Measurements from ENCODE around the gene SMURF2. TPM values are rescaled to one million over a fixed set of nuclear protein-coding genes. Genes with fewer than 3 reads are reported as not detected.

SMURF2 gene
- total RNA-seq, 4 donors from 2014 or later: 18.4 to 92.0 (median 37.3) TPM

GRCh38 chr17:64634218-64634617 is 27.9 kb downstream of the SMURF2 start:
- Histone ChIP-seq H3K9me3 (no peaks in the 10 kb centered on the region), H3K4me1 (no peaks in the 10 kb centered on the region), H3K4me3 (no peak overlapping the region), H3K36me3 (no peaks in the 10 kb centered on the region), H3K27me3 (no peaks in the 10 kb centered on the region), H3K27ac (no peak overlapping the region)
- no peak for DNase-seq
- intact Hi-C loops (cut with DNase I; ENCODE audit: low total_unique reads): no loop called here
- TF ChIP-seq, protein P1, sequence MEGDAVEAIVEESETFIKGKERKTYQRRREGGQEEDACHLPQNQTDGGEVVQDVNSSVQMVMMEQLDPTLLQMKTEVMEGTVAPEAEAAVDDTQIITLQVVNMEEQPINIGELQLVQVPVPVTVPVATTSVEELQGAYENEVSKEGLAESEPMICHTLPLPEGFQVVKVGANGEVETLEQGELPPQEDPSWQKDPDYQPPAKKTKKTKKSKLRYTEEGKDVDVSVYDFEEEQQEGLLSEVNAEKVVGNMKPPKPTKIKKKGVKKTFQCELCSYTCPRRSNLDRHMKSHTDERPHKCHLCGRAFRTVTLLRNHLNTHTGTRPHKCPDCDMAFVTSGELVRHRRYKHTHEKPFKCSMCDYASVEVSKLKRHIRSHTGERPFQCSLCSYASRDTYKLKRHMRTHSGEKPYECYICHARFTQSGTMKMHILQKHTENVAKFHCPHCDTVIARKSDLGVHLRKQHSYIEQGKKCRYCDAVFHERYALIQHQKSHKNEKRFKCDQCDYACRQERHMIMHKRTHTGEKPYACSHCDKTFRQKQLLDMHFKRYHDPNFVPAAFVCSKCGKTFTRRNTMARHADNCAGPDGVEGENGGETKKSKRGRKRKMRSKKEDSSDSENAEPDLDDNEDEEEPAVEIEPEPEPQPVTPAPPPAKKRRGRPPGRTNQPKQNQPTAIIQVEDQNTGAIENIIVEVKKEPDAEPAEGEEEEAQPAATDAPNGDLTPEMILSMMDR (IDR thresholded peaks at IDR 0.05): no peak
- no peak for TF ChIP-seq POLR2A (IDR thresholded peaks at IDR 0.05)

- H3K27ac ChIP-seq: no peak overlapping the region
- no peaks in the 10 kb centered on the region for H3K27me3 ChIP-seq
- intact Hi-C loops (cut with DNase I; ENCODE audit: low total_unique reads): no loop called here
- H3K36me3 ChIP-seq: no peaks in the 10 kb centered on the region
- no peak for DNase-seq
- no peak overlapping the region for H3K4me3 ChIP-seq
- TF ChIP-seq, protein P1 (IDR thresholded peaks at IDR 0.05): no peak
- TF ChIP-seq POLR2A (IDR thresholded peaks at IDR 0.05): no peak
- no peaks in the 10 kb centered on the region for H3K9me3 ChIP-seq
- H3K4me1 ChIP-seq: no peaks in the 10 kb centered on the region
Observed at GRCh38 chr17:64632606-64633005, 29.5 kb downstream of the SMURF2 start.

DNA sequence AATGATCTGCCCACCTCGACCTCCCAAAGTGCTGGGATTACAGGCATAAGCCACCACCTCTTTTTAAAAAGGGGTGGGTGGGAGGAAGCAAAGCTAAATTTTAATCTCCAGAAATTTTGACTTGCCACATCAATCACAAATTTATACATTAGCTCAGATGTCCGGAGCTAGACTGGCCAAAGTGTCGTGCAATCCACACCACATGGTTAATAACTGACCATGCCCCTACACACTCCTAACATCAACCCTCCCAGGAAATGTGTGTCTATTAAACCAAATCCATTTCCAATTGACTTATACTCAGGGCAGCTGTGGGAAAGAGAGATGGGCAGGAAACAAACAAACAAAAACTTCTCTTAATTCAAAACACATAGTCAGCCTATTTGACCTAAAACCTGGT is 29.9 kb downstream of the SMURF2 start:
- intact Hi-C loops (cut with DNase I; ENCODE audit: low total_unique reads): no loop called here
- Histone ChIP-seq H3K27ac (no peak overlapping the region), H3K27me3 (no peaks in the 10 kb centered on the region), H3K9me3 (no peaks in the 10 kb centered on the region), H3K36me3 (no peaks in the 10 kb centered on the region), H3K4me1 (no peaks in the 10 kb centered on the region), H3K4me3 (no peak overlapping the region)
- DNase-seq: no peak
- no peak for TF ChIP-seq POLR2A (IDR thresholded peaks at IDR 0.05)
- TF ChIP-seq, protein P1 (IDR thresholded peaks at IDR 0.05): no peak

DNA sequence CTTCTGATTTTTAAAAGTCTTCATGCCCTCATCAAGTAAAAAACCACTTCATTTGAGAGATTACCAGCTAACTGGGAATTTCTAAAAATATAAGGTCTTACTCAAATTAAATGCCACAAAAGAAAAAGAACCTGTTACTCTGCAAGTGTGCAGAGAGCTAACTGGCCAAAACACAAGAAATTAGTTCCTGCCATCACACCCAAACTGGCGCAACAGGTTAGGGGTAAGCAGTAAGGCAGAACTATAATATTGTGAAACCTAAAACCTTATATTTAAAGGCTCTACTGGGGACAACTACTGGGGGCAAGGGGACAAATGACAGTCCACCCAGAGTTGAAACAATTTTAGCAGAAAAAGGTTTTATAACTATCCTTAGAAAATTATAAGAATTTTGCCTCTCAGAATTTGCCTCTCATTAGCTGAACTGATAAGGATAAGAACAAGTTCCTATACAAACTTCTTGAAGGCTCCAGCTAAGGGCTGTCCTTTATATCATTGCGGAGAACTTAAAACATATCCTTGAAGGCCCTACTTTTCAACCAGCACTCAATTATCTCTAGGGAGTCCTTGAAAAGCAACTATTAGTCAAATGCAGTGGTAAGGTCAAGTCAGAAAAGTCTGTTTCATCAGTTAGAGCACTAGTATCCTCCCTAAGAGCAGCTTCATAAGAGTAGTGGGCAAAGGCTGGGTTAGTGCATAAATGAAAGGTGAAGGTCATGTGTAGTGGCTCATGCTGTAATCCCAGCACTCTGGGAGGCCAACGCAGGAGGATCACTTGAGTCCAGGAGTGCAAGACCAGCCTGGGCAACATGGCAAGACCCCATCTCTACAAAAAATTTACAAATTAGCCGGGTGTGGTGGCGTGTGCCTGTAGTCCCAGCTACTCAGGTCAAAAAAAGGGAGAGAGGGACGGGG is 31.5 kb downstream of the SMURF2 start:
- no peak overlapping the region for H3K4me3 ChIP-seq
- DNase-seq: no peak
- no peaks in the 10 kb centered on the region for H3K9me3 ChIP-seq
- intact Hi-C loops (cut with DNase I; ENCODE audit: low total_unique reads): no loop called here
- no peaks in the 10 kb centered on the region for H3K27me3 ChIP-seq
- H3K4me1 ChIP-seq: no peaks in the 10 kb centered on the region
- no peaks in the 10 kb centered on the region for H3K36me3 ChIP-seq
- no peak for TF ChIP-seq POLR2A (IDR thresholded peaks at IDR 0.05)
- TF ChIP-seq, protein P1 (IDR thresholded peaks at IDR 0.05): no peak
- no peak overlapping the region for H3K27ac ChIP-seq

DNA sequence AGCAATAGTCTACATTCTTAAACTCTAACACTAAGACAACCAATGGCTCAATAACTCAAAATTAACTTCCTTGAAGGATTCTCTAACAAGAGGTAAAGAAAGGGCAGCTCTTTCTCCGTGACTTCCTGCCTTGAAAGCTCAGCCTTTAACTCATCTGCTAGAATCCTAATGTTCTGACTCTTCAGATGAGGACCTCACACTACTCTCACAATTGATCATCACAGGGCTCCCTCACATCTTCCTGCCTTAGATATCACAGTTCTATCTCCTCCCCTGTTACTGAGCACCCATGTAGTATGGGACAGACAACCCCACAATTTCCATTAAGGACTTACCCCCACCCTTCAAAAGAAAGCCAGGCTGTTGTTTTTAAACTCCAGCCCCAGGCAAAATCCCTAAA is 33.5 kb downstream of the SMURF2 start:
- H3K36me3 ChIP-seq: no peaks in the 10 kb centered on the region
- DNase-seq: no peak
- H3K27ac ChIP-seq: no peak overlapping the region
- TF ChIP-seq POLR2A (IDR thresholded peaks at IDR 0.05): no peak
- TF ChIP-seq, protein P1 (IDR thresholded peaks at IDR 0.05): no peak
- H3K9me3 ChIP-seq: no peaks in the 10 kb centered on the region
- H3K27me3 ChIP-seq: no peaks in the 10 kb centered on the region
- H3K4me1 ChIP-seq: no peaks in the 10 kb centered on the region
- no peak overlapping the region for H3K4me3 ChIP-seq
- intact Hi-C loops (cut with DNase I; ENCODE audit: low total_unique reads): no loop called here

All from uterus (tissue), 4 donors.